ENCODE measurements around the gene USP34.
"Not testable (repeated sequence)": the region's sequence is repeated elsewhere in the genome, so short reads cannot be mapped to it uniquely, and the experiment has no call there.

USP34 gene, protein sequence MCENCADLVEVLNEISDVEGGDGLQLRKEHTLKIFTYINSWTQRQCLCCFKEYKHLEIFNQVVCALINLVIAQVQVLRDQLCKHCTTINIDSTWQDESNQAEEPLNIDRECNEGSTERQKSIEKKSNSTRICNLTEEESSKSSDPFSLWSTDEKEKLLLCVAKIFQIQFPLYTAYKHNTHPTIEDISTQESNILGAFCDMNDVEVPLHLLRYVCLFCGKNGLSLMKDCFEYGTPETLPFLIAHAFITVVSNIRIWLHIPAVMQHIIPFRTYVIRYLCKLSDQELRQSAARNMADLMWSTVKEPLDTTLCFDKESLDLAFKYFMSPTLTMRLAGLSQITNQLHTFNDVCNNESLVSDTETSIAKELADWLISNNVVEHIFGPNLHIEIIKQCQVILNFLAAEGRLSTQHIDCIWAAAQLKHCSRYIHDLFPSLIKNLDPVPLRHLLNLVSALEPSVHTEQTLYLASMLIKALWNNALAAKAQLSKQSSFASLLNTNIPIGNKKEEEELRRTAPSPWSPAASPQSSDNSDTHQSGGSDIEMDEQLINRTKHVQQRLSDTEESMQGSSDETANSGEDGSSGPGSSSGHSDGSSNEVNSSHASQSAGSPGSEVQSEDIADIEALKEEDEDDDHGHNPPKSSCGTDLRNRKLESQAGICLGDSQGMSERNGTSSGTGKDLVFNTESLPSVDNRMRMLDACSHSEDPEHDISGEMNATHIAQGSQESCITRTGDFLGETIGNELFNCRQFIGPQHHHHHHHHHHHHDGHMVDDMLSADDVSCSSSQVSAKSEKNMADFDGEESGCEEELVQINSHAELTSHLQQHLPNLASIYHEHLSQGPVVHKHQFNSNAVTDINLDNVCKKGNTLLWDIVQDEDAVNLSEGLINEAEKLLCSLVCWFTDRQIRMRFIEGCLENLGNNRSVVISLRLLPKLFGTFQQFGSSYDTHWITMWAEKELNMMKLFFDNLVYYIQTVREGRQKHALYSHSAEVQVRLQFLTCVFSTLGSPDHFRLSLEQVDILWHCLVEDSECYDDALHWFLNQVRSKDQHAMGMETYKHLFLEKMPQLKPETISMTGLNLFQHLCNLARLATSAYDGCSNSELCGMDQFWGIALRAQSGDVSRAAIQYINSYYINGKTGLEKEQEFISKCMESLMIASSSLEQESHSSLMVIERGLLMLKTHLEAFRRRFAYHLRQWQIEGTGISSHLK (N-terminal part only)

DNA sequence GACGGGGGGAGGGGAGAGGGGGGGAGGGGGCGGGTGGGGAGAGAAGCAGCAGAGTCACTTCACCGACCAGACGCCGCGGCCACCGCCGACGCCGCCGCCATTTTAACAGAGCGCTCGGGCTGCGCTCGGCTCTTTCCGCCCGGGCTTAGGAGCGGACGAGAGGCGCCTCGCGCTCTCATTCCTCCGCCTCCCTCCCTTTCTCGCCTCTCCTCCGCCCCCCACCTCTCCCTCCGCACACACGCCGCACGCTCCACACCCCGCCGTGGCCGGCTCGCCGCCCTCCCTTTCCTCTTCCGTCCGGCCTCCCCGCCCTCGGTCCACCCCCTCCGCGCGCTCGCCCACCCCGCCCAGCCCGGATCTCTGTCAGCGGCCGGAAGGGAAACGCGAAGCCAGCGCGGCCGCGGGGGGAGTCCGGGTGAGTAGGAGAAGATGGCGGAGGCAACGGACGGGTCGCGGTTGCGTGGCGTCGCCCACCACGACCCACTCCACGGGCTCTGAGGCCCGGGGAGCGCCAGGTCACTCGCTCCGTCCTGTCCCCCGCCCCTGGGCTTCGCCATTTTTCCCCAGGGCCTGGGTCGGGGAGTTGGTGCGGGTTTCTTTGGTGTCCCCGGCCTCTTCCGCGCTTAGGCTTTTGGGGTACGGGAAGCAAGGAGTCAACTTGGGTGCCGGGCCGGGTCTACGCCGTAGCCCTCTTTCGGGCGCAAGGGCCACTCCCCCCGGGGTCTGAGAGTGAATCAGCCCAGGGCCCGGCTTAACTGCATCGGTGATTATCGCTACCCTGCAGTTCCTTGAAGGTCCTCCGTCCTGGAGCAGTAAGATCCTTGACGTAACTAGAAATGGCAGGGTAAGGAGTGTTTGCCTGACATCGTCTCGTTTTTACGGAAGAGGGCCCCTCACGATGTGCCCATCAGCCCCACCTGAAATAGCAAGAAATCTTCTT, at the start of gene USP34:
Gene USP34, minus strand, starts transcription at position 123 of the 940 bp plus-strand sequence. CDS start 395 bp downstream, outside the sequence.
- DNase-seq (ENCODE audit: low spot score): peak; percentile 96

DNA sequence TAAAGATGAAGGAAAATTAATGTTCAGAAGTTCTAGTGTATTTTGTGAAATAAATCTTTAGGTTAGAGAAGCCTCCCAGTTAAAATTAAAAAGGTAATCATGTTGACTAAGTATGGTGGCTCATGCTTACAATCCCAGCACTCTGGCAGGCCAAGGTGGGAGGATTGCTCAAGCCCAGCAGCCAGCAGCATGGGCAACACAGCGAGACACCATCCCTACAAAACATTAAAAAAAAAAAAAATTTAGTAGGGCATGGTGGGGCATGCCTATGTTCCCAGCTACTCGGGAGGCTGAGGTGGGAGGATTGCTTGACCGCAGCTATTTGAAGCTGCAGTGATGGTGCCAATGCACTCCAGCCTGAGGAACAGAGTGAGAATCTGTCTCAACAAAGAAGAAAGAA, 49.4 kb upstream of the USP34 start:
- DNase-seq (ENCODE audit: low spot score): no peak

DNA sequence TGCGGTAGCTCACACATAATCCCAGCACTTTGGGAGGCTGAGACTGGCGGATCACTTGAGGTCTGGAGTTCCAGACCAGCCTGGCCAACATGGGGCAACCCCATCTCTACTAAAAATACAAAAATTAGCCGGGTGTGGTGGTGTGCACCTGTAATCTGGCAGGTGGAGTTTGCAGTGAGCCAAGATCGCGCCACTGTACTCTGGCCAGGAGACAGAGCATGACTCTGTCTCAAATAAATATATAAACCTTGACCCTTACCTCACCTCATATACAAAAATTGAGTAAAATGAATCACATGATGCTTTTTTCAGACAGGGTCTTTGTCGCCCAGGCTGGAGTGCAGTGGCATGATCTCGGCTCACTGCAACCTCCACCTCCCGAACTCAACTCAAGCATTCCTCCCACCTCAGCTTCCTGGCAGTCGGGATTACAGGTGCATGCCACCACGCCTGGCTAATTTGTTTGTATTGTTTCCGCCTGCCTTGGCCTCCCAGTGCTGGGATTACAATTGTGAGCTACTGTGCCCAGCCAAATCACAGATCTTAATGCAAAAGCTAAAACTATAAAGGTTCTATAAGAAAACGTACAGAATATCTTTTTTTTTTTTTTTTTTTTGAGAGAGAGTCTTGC, 42.0 kb upstream of the USP34 start:
- DNase-seq (ENCODE audit: low spot score): no peak

DNA sequence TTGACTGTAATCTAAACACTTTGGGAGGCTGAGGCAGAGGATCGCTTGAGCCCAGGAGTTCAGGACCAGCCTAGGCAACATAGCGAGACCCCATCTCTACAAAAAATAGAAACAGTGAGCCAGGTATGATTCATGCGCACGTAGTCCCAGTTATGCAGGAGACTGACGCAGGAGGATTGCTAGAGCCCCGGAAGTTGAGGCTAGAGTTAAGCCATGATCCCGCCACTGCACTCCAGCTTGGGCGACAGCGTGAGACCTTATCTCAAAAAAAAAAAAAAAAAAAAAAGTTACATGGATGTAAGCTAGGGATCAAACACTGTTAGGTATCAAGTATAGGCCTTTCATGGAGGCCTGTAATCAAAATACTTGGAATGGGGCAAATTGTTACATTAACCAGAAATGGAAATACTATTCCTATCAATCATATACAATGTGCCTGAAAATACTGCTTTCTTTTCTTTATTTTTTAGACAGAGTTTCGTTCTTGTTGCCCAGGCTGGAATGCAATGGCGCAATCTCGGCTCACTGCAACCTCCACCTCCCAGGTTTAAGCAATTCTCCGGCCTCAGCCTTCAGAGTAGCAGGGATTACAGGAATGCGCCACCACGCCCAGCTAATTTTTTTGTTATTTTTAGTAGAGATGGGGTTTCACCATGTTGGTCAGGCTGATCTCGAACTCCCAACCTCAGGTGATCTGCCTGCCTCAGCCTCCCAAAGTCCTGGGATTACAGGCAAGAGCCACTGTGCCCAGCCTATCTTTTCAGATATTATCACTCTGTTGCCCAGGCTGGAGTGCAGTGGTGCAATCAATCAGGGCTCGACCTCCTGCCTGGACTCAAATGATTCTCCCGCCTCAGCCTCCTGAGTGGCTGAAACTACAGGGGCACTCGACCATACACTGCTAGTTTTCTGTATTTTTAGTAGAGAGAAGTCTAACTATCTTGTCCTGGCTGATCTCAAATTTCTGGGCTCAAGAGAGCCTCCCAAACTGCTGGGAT, 40.1 kb upstream of the USP34 start:
- no peak for DNase-seq (ENCODE audit: low spot score)

DNA sequence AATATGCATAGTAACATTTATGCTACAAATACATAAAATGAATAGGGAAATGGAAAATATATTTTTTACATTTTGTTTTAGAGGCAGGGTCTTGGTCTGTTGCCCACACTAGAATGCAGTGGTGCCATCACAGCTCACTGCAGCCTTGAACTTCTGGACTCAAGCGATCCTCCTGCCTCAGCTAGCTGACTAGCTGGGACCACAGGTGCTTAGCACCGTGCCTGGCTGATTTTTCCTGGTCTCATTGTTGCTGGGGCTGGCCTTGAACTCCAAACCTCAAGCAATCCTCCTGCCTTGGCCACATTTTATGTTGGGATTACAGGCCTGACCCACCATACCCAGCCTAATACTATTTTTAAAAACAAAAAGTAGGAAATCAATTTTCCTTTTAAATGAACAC, 34.1 kb upstream of the USP34 start:
- DNase-seq (ENCODE audit: low spot score): no peak

DNA sequence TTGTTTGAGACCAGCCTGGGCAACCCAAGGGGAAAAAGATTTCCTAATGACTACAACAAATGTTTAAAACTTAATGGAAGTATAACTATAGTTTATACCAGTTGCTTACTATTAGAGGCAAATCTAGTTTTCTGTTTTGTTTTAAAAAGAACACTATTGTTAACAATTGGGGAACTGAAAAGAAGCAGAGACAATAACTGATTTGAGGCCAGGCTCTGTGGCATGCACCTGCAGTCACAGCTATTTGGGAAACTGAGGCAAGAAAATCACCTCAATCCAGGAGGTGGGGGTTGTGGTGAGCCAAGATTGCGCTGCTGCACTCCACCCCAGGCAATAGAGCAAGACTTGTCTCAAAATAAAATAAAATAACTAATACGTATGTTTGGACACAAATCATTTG, 28.2 kb upstream of the USP34 start:
- DNase-seq (ENCODE audit: low spot score): no peak

DNA sequence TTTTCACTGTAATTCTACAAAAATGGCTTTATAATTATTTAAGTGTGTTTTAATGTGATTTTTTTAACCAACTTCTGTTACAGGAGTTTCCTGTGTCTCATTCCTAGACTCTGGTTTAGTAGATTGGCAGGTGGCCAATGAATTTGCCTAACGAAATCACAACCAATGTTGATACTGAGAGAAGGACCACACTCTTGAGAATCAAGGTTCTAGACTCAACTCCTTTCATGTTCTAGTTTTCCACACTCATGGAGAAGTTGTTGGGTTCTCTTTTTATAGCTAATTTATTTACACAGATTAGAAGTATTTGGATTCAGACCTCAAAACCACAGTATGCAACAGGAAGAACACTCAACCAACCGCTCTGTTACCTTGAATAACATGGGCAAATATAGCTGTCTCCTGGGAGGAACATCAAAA, 22.6 kb upstream of the USP34 start:
- DNase-seq (ENCODE audit: low spot score): no peak

DNA sequence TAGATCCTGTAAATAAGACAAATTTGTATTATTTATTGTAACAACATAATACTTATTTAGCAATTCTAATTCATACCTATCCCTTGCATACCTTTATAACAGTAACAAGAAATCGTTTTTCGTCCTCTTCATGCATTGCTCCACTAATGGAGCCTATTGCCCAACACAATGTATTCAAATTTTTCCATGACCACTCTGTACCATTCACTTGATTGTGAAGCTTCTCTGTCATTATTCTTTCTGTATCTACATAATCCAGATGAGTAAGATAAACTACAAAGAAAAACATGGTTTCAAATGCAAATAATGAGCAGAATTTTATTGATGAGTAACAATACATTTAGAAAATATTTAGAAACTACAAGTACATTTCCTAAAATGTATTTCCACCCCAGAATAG, 21.6 kb upstream of the USP34 start:
- DNase-seq (ENCODE audit: low spot score): no peak

DNA sequence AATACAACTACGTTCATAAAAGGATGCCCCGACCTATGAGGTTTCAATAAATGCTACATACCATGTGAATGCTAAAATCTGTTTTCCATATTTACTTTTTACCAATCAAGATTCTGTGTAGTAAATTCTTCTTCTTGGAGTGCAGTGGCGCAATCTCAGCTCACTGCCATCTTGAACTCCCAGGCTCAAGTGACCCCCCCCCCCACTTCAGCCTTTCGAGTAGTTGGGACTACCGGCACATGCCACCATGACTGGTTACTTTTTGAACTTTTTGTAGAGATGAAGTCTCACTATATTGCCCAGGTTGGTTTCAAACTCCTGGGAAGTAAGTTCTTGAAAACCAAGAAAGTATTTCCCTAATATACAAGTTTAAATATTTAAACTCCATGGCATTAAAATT, 14.4 kb upstream of the USP34 start:
- no peak for DNase-seq (ENCODE audit: low spot score)

DNA sequence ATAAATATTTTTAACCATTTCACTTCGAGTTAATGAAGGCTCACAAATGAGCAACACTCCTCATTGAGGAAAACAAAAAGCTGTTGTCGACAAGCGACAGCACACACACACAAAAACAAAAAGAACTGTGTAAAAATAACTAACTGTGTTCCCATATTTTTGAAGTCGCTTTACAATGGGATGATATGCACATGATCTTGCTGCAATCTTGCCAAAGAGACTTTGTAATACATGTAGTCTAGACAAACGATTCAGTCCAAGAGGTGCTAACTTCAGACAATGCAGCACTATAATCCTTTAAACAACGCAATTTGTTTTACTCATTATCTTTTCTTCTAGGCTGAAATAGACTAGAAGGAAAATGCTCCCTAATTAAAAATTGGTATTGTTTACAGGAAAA, 7.2 kb upstream of the USP34 start:
- DNase-seq (ENCODE audit: low spot score): no peak

DNA sequence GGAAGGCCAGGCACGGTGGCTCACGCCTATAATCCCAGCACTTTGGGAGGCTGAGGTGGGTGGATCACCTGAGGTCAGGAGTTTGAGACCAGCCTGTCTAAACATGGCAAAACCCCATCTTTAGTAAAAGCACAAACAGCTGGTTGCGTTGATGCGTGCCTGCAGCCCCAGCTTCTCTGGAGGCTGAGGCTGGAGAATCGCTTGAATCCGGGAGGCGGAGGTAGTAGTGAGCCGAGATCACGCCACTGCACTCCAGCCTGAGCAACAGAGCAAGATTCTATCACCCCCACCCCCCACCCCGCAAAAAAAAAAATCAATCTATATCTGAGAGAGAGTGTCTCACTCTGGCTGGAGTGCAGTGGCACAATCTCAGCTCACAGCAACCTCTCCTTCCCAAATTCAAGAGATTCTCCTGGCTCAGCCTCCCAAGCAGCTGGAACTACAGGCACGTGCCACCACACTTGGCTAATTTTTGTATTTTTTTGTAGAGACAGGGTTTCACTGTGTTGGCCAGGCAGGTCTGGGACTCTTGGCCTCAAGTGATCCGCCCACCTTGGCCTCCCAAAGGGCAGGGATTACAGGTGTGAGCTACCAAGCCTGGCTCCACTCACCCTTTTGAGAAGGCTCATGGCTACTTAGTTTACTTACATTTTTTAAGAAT, 6.2 kb upstream of the USP34 start:
- not testable (repeated sequence) for DNase-seq (ENCODE audit: low spot score)

DNA sequence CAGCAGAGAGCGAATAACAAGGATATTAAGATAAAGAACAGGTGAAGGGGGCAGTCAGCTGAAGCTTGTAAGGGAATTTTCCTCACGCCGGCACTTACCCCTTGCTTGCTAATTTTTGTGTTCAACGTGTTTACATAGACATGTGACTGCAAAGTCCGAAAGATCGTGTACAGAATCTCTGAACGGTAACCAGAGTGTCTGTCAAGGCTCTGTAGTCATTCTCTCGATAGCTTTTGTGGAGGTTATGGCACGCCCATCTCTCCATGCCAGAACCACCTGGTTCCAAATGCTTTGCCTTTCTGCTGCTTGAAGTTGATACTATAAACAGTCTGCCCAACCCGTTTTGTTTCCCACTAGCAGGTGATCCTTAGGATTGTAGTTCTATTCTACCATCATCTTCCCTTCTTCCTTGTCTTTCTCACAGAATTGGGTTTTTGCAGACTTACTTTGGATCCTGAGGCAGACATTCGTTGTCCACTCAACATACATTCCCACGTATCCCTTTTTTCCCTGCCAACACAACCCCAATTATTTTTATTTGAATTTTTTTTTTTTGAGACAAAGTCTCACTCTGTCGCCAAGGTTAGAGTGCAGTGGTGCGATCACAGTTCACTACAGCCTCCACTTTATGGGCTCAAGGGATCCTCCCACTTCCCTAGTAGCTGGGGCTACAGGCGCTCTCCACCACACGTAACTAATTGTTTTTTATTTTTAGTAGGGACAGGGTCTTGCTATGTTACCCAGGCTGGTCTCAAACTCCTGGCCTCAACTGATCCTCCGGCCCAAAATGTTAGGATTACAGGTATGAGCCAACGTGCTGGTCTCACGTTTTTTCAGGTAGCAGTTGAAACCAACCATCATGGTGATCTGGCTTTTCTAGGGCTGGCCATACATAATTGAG, 1.3 kb upstream of the USP34 start:
- peak; percentile 13 for DNase-seq (ENCODE audit: low spot score)

DNA sequence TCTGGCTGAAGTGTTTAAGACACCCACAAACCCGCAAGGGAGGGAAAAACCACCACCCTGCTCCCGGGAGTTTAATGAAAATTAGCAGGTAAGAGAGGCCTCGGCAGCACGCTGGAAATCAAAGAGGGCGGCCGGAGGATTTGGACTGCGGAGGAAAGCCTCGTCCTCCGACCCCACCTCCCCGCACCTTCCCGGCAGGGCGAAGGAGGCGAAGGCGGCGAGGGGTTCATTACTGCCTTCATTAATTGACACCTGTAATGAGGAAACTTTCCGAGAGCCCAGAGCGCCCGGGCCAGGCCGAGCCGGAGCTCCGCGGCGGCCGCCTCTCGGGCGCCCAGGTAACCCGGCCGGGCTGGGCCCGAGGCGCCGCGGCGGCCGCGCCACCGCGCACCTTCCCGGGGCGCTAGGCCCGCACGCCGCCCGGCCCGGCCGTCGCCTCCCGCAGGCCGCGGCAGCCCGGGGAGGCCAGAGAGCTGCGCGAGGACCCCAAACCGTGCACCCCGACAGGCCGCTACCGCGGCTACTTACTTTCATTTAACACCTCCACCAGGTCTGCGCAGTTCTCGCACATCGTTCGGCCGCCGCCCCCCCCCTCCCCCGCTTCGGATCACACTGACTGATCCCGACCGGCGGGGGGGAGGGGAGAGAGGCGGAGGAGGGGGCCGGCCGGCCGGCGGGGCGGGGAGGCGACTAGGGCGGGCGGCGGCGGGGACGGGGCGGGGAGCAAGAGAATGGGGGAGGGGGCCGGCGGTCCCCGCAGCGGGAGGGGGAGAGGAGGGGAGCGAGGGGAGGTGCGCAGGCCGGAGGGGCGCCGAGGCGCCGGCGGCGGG, 550 bp downstream of the USP34 start:
- peak; percentile 91 for DNase-seq (ENCODE audit: low spot score)

DNA sequence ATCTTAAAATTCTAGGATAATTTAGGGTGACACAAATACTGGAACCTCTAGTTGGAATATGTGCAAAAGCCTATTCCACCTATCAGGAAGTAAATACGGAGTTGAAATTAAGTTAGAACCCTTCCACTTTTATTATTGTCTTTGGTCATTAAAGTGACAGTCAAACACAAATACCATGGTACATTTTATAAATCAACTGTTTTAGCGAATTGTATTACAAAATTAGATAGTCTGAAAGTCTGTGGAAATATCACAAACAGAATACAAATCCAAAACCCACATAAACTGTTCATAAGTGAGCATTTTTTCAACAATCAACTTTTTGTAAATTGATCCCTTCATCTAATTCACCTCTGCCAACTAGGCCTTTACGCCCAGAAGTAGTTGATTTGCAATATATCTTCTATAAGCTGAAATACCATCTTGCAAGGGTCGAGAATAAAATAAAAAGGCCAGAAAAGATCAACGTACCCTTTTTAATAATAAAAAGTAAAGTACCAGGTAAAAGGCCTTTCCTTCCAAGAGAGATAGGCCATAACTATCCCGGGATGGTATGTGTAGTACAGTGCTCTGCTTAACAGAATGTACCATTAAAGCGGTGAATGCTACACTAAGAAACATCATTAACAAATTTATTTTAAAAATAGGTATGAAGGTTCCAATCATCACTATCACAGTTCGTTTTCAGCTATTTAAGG, 1.3 kb downstream of the USP34 start:
- peak; percentile 14 for DNase-seq (ENCODE audit: low spot score)

DNA sequence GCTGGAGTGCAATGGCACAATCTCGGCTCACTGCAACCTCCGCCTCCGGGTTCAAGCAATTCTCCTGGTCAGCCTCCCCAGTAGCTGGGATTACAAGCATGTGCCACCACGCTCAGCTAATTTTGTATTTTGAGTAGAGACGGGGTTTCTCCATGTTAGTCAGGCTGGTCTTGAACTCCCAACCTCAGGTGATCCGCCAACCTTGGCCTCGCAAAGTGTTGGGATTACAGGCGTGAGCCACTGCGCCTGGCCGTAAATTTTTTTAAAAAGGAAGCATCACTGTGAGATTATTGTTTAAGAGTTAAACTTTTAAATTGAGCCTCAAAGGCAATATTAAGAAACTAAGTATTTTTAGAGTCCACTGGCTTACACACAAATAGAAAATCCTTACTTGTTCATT, 2.7 kb downstream of the USP34 start:
- DNase-seq (ENCODE audit: low spot score): not testable (repeated sequence)

DNA sequence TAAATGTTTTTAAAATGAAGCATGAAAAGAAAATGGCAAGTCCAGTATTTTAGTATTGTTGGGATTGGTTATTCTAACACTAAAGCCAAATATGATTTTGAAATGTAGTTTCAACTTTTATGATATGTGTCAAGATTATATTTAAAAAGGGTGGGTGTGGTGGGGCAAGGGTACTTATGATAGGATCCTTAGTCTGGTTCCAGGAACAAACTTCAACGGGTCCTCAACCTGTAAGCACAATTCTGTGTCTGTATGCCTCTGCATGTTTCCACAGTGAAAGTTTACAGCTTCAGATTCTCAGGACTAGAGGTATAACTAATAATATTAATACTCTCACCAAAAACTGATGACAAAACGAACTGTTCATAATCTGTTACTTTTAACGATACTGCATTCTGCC, 5.8 kb downstream of the USP34 start:
- no peak for DNase-seq (ENCODE audit: low spot score)

Measured in AG20443 (cell line).